Measurements from ENCODE around the gene KIAA1958. TPM values are rescaled to one million over a fixed set of nuclear protein-coding genes. Genes with fewer than 3 reads are reported as not detected.

The KIAA1958 gene
- total and polyA plus RNA-seq, 2 of the 8 experiments (the other 6 are each of a cell fraction or from before 2014, with no cell fraction given): 11.4 to 43.8 TPM

DNA sequence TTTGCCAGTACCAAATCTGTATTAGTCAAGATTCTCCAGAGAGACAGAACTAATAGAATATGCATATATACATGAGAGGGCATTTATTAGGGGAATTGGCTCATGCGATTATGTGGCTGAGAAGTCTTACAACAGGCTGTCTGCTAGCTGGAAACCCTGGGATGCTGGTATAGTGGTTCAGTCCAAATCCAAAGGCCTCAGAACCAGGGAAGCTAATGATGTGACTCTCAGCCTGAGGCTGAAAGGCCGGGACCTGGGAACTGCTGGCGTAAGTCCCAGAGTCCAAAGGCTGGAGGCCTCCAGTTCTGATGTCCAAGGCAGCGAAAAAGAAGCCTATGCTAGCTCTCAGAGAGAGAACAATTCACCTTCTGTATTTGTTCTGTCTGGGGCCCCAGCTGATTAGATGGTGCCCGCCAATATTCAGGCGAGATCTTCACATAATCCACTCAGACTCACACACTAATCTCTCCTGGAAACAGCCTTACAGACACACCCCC lies 84.1 kb downstream of the KIAA1958 start:
- H3K9me3 ChIP-seq (ENCODE audit: insufficient read depth in 2 of 2, low read depth in 1 of 2, low read length in 1 of 2): no peaks in the 10 kb centered on the region
- H3K79me2 ChIP-seq (ENCODE audit: control insufficient read depth in 1 of 2, insufficient read depth in 2 of 2, low read length in 2 of 2): peaks cover 0 to 75% of the 10 kb centered on the region in 2 experiments; a peak in 3 of 4 replicates
- no peak overlapping the region for H3K14ac ChIP-seq (ENCODE audit: insufficient read length)
- FAIRE-seq: no peak
- CTCF ChIA-PET (ENCODE audit: partially characterized antibody): interaction anchor here (1.2 to 1.7 kb wide), 3 partner anchors 9 to 135 kb away, joined by 4 to 7 read pairs (median 5); no protein-coding TSS in a partner anchor
- no peaks in the 10 kb centered on the region for H3K27me3 ChIP-seq (replicated peaks in 1 of 4; ENCODE audit: control insufficient read depth in 3 of 4, extremely low read depth in 1 of 4, insufficient read depth in 3 of 4, low read length in 3 of 4)
- no peak overlapping the region for H3K9ac ChIP-seq (replicated peaks in 1 of 4; ENCODE audit: extremely low read depth in 1 of 4, low read depth in 3 of 4, low read length in 3 of 4)
- POLR2A ChIA-PET (ENCODE audit: partially characterized antibody): no interaction called here
- no peak overlapping the region for H3K4ac ChIP-seq (replicated peaks; ENCODE audit: insufficient read length, low read depth, low read length)
- peaks cover 0 to 14% (median 4%) of the 10 kb centered on the region in 4 experiments; a peak in 3 of 8 replicates for H3K36me3 ChIP-seq (ENCODE audit: control insufficient read depth in 2 of 4, insufficient read depth in 4 of 4, low read length in 3 of 4)
- WGBS, 2 experiments (ENCODE audit: extremely low coverage in 1 of 2, insufficient coverage in 1 of 2, insufficient read length in 1 of 2, insufficient replicate concordance in 2 of 2, low coverage in 1 of 2, low lambda C conversion rate in 2 of 2, missing lambda C conversion rate in 1 of 2): 90% methylated on average over 6 of the region's 6 CpGs; no CpG with 5 or more reads in 1 of the 2 experiments
- H2BK12ac ChIP-seq (ENCODE audit: low read depth, low read length): no peak overlapping the region
- H3K56ac ChIP-seq (replicated peaks; ENCODE audit: insufficient read length, low read depth, low read length): no peak overlapping the region
- no peak overlapping the region for H3K4me2 ChIP-seq (ENCODE audit: insufficient read depth in 1 of 2, low read depth in 2 of 2, low read length in 2 of 2)
- no peak overlapping the region for H4K8ac ChIP-seq (ENCODE audit: extremely low read depth, insufficient read depth, low read length)
- DNase-seq (ENCODE audit: low read depth in 1 of 2, low spot score in 2 of 2): no peak
- H3K23ac ChIP-seq (ENCODE audit: insufficient read length): no peak overlapping the region
- H2BK15ac ChIP-seq (ENCODE audit: low read length): no peak overlapping the region
- no peak overlapping the region for H2BK5ac ChIP-seq (ENCODE audit: low read depth, low read length)
- peaks cover 0 to 3% (median 0%) of the 10 kb centered on the region in 4 experiments; a peak in 1 of 7 replicates for H3K4me1 ChIP-seq (replicated peaks in 1 of 4; ENCODE audit: control insufficient read depth in 3 of 4, insufficient read depth in 4 of 4, low read length in 3 of 4)
- H4K20me1 ChIP-seq (replicated peaks in 1 of 2; ENCODE audit: control insufficient read depth in 1 of 2, insufficient read depth in 2 of 2, low read length in 2 of 2): peaks cover 4 to 6% of the 10 kb centered on the region in 2 experiments
- peaks cover 17% of the 10 kb centered on the region for H3K79me1 ChIP-seq (ENCODE audit: low read depth, low read length)
- no peak overlapping the region for H4K5ac ChIP-seq (ENCODE audit: insufficient read length, low read depth, low read length)
- no peak overlapping the region for H3K27ac ChIP-seq (ENCODE audit: low read depth, low read length)
- H2AK5ac ChIP-seq (ENCODE audit: low read depth, low read length): no peak overlapping the region
- no peak overlapping the region for H3K18ac ChIP-seq (ENCODE audit: extremely low read depth, low read length)
- H2BK120ac ChIP-seq (replicated peaks; ENCODE audit: low read depth, low read length): no peak overlapping the region
- no peaks in the 10 kb centered on the region for H3K23me2 ChIP-seq (ENCODE audit: low read depth, low read length)
- H2AFZ ChIP-seq (ENCODE audit: low read length): no peak overlapping the region
- no peak overlapping the region for H4K91ac ChIP-seq (replicated peaks; ENCODE audit: insufficient read length, low read length)
- H2BK20ac ChIP-seq (ENCODE audit: low read length): no peak overlapping the region
- H3K4me3 ChIP-seq (ENCODE audit: extremely low read depth in 1 of 4, insufficient read depth in 2 of 4, low read depth in 3 of 4, low read length in 4 of 4): no peak overlapping the region
- no peak for TF ChIP-seq CEBPB (IDR thresholded peaks at IDR 0.05; ENCODE audit: low read depth, low read length)
- TF ChIP-seq POLR2A (IDR thresholded peaks at IDR 0.05; ENCODE audit: control extremely low read depth in 1 of 2, low read depth in 2 of 2, low read length in 2 of 2): no peak
- no peak for TF ChIP-seq GABPA (IDR thresholded peaks at IDR 0.05; ENCODE audit: borderline replicate concordance, insufficient read depth, low read length)
- no peak for TF ChIP-seq NRF1 (IDR thresholded peaks at IDR 0.05; ENCODE audit: low read depth, low read length)
- no peak for TF ChIP-seq BACH1 (IDR thresholded peaks at IDR 0.05; ENCODE audit: low read length)
- TF ChIP-seq JUN (IDR thresholded peaks at IDR 0.05; ENCODE audit: low read depth, low read length): no peak
- TF ChIP-seq, protein P1, sequence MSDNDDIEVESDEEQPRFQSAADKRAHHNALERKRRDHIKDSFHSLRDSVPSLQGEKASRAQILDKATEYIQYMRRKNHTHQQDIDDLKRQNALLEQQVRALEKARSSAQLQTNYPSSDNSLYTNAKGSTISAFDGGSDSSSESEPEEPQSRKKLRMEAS (IDR thresholded peaks at IDR 0.05): no peak
- no peak for TF ChIP-seq TAF1 (IDR thresholded peaks at IDR 0.05; ENCODE audit: low read depth, low read length)
- TF ChIP-seq CBX8 (IDR thresholded peaks at IDR 0.05; ENCODE audit: borderline replicate concordance, low read depth, low read length): no peak
- TF ChIP-seq CHD1 (IDR thresholded peaks at IDR 0.05; ENCODE audit: low read depth, low read length): no peak
- no peak for TF ChIP-seq JUND (IDR thresholded peaks at IDR 0.05; ENCODE audit: low read length)
- TF ChIP-seq SUZ12 (IDR thresholded peaks at IDR 0.05; ENCODE audit: low read length): no peak
- TF ChIP-seq SP1 (IDR thresholded peaks at IDR 0.05; ENCODE audit: low read depth, low read length): no peak
- no peak for TF ChIP-seq KDM5A (IDR thresholded peaks at IDR 0.05; ENCODE audit: low read length)
- TF ChIP-seq CTBP2 (IDR thresholded peaks at IDR 0.05; ENCODE audit: borderline replicate concordance, insufficient read depth, insufficient read length, low read length): no peak

Data from H1 (cell line).